Muscle layer of colon (tissue), 2 donors: Measurements from ENCODE around the gene GRB2.
"Not testable (repeated sequence)": the region's sequence is repeated elsewhere in the genome, so short reads cannot be mapped to it uniquely, and the experiment has no call there.

Source experiments
- H3K27ac ChIP-seq: one replicate; pipeline ENCODE4 v1.7.0; 2013; ENCODE audit warnings: low read depth, mild to moderate bottlenecking, low read length, moderate library complexity
- H3K27me3 ChIP-seq, 2 donors: one replicate each; pipeline ENCODE4 v1.7.0; 2013; ENCODE audit warnings: low read length in 2 of 2, mild to moderate bottlenecking in 2 of 2; ENCODE audit not compliant: insufficient read depth in 2 of 2, control insufficient read depth in 1 of 2
- H3K36me3 ChIP-seq: one replicate; pipeline ENCODE4 v1.7.0; 2013; ENCODE audit warnings: mild to moderate bottlenecking, low read length; ENCODE audit not compliant: insufficient read depth
- H3K4me1 ChIP-seq: one replicate; pipeline ENCODE4 v1.7.0; 2013; ENCODE audit warnings: mild to moderate bottlenecking, low read length; ENCODE audit not compliant: insufficient read depth
- H3K4me3 ChIP-seq, 2 donors: one replicate each; pipeline ENCODE4 v1.7.0; 2013; ENCODE audit warnings: low read length in 2 of 2, low read depth in 1 of 2, mild to moderate bottlenecking in 1 of 2, moderate library complexity in 1 of 2
- H3K9ac ChIP-seq: one replicate; pipeline ENCODE4 v1.7.0; 2013; ENCODE audit warnings: low read length
- H3K9me3 ChIP-seq: one replicate; pipeline ENCODE4 v1.7.0; 2013; ENCODE audit warnings: mild to moderate bottlenecking, low read length
- donor health status: abdominal sarcoma.
- donor health status: Adenocarcinoma of cecum.

The GRB2 gene

DNA sequence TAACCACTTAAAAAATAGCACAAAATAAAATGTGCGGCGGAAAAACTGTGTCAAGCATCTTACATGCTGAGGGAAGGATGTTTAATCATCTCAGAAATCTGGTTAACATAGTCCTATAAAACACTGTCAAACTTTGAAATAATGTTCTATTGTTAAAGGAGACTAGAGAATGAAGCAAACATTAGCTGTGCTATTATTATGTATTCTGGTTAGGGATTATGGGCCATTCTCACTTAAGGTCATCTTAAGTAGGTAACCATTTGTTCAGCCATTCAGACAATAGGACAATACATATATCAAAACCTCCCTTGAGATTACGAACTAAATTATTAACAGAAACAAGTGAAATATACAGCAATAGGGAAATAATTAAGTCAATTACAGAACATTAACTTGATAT is 24.7 kb downstream of the GRB2 start:
- Histone ChIP-seq H3K27ac (no peak overlapping the region), H3K9ac (no peak overlapping the region), H3K9me3 (no peaks in the 10 kb centered on the region), H3K36me3 (no peaks in the 10 kb centered on the region), H3K27me3 (no peaks in the 10 kb centered on the region), H3K4me1 (peaks cover 19% of the 10 kb centered on the region), H3K4me3 (no peak overlapping the region)

DNA sequence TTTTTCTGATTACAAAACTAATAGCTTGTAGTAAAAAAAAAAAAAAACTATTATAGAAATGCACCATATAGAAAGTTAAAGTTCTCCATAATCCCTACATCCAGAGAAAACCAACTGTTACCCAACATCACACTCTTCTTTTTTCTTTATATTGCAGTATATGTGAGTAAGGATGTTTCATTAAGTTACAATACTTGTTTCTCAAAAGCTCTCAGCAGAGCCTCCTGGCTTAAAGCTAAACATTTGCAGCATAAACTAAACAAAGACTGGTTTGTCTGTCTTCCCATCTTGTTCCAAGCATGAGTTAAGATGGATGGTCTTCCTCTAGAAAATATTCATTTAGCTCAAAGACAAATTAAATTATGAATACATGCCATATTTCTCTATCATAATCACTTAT is 25.2 kb downstream of the GRB2 start:
- Histone ChIP-seq H3K27ac (no peak overlapping the region), H3K27me3 (no peaks in the 10 kb centered on the region), H3K36me3 (peaks cover 3% of the 10 kb centered on the region), H3K4me3 (no peak overlapping the region), H3K9ac (no peak overlapping the region), H3K4me1 (peaks cover 19% of the 10 kb centered on the region), H3K9me3 (no peaks in the 10 kb centered on the region)

DNA sequence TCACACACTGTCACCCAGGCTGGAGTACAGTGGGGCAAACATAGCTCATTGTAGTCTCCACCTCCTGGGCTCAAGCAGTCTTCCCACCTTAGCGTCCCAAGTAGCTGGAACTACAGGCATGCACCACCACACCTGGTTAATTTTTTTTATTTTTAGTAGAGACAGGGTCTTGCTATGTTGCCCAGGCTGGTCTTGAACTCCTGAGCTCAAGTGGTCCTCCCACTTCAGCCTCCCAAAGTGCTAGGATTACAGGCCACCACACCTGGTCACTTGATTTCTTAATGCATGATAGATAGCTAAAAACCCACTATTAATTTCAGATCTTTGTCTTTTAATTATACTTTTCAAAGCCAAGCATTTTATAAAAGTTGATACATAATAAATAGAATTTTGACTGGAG is 26.1 kb downstream of the GRB2 start:
- not testable (repeated sequence) for H3K36me3 ChIP-seq, H3K27me3 ChIP-seq, H3K9ac ChIP-seq, H3K9me3 ChIP-seq, H3K27ac ChIP-seq, H3K4me3 ChIP-seq
- H3K4me1 ChIP-seq: peaks cover 19% of the 10 kb centered on the region

DNA sequence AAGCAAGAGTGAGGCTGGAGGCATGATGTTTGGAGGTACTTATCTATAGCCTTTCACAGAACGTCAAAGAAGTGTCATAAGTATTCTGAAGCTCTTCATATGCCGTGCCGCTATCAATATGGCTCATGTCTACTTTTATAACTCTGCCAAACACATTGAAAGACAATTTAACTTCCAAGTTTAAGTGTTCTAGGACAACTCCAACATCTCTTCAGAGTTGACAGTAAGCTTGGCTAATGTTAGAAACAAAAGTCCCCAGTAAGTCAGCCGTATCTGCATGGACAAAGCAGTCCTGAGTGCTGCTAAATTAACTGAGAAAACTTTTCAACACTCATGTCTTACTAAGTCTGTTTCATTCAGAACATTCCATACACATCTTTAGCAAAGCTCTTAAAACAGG is 32.2 kb downstream of the GRB2 start:
- Histone ChIP-seq H3K9ac (no peak overlapping the region), H3K4me1 (peaks cover 33% of the 10 kb centered on the region), H3K27me3 (no peaks in the 10 kb centered on the region), H3K9me3 (no peaks in the 10 kb centered on the region), H3K27ac (no peak overlapping the region), H3K36me3 (peaks cover 8% of the 10 kb centered on the region), H3K4me3 (no peak overlapping the region)

DNA sequence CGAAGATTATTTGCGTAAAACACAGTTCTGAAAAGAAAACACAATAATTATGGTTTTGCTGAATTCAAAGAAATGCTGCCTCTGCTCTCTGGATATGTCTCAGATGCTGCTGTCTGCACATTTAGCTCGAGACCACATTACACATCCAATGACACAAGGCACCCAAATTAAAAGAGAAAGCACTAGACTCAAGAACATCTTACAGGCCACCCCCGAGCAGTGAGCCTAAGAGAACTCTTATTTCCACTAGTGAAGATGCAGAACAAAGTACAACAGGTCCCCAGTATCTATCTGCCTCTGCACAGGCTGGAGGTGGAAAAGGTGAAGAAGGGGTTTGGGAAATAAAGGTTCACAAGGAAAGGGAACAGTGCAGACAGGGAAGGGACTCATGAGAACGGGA is 33.5 kb downstream of the GRB2 start:
- no peak overlapping the region for H3K4me3 ChIP-seq
- H3K27ac ChIP-seq: no peak overlapping the region
- peaks cover 33% of the 10 kb centered on the region for H3K4me1 ChIP-seq
- peaks cover 8% of the 10 kb centered on the region for H3K36me3 ChIP-seq
- no peaks in the 10 kb centered on the region for H3K27me3 ChIP-seq
- no peaks in the 10 kb centered on the region for H3K9me3 ChIP-seq
- no peak overlapping the region for H3K9ac ChIP-seq

DNA sequence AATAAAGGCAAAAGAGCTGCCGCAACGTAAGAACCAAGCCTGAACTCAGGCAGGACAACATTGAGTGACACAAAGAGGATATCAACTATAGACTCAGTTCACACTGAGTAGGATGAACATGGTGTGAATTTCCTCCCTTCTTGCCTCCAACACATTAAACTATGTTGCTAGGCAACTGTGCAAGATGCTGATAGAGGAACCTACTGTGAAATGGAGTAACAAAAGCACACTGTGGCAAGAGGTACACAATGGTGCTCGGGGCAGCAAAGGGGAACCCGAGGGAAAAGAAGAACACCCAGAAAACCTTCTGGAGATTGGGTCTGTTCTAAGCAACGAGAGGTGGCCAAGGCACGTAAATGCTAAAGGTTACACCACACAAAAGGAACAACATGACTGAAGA is 34.1 kb downstream of the GRB2 start:
- no peak overlapping the region for H3K4me3 ChIP-seq
- no peak overlapping the region for H3K27ac ChIP-seq
- no peaks in the 10 kb centered on the region for H3K27me3 ChIP-seq
- peaks cover 8% of the 10 kb centered on the region for H3K36me3 ChIP-seq
- no peaks in the 10 kb centered on the region for H3K9me3 ChIP-seq
- H3K9ac ChIP-seq: no peak overlapping the region
- peaks cover 32% of the 10 kb centered on the region for H3K4me1 ChIP-seq

DNA sequence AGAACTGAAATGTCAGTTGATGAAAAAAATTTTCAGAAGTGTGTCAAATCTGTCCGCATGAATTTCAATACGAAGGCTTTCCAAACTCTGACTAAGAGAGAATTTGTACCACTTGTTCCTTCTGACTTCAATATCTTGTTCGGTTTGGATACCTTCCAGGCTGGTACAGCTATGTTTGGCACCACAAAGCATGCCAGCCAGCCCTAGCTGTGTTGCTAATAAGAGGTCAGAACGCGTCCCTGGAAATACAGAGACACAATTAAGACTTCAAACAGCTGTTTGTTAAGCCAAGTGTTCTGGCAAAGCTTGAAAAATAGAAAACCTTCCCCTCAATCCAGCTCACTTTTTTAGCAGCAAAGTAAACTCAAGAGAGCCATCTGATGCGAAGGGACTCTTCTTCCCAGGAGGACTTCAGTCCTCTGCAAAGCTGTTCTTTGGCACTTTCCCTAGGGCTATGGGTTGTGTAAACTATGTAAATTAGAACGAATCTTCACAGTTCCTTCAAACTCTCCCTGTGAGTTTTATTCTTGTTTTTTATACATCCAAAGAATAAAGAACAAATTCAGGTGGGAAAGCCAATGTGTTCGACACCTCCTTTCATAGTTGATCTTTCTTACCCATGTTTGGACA is 35.1 kb downstream of the GRB2 start:
- Histone ChIP-seq H3K9ac (no peak overlapping the region), H3K9me3 (no peaks in the 10 kb centered on the region), H3K27ac (peak overlapping the region; percentile 49), H3K4me1 (peaks cover 42% of the 10 kb centered on the region), H3K4me3 (no peak overlapping the region), H3K27me3 (no peaks in the 10 kb centered on the region), H3K36me3 (peaks cover 6% of the 10 kb centered on the region)

DNA sequence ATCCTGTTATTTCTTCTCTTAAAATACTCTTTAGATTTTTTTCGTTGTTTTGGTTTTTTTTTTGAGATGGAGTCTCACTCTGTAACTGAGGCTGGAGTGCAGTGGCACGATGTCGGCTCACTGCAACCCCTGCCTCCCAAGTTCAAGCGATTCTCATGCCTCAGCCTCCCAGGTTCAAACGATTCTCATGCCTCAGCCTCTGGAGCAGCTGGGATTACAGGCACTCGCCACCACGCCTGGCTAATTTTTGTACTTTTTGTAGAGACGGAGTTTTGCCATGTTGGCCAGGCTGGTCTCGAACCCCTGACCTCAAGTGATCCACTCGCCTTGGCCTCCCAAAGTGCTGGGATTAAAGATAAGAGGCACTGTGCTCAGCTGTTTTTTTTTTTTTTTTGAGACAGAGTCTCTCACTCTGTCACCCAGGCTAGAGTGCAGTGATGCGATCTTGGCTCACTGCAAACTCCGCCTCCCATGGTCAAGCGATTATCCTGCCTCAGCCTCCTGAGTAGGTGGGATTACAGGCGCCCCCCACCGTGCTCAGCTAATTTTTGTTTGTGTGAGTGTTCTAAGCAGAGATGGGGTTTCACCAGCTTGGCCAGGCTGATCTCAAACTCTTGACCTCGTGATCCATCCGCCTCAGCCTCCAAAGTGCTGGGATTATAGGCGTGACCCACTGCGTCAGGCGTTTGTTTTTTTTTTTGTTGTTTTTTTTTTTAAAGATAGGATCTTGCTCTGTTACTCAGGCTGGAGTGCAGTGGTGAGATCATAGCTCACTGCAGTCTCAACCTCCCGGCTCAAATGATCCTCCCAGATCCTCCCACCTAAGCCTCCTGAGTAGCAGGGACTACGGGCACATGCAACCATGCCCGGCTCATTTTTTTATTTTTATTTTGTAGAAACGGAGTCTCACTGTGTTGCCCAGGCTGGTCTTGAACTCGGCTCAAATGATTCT is 37.4 kb downstream of the GRB2 start:
- not testable (repeated sequence) for H3K27me3 ChIP-seq, H3K9me3 ChIP-seq, H3K4me3 ChIP-seq, H3K36me3 ChIP-seq, H3K27ac ChIP-seq, H3K9ac ChIP-seq
- peaks cover 48% of the 10 kb centered on the region for H3K4me1 ChIP-seq

DNA sequence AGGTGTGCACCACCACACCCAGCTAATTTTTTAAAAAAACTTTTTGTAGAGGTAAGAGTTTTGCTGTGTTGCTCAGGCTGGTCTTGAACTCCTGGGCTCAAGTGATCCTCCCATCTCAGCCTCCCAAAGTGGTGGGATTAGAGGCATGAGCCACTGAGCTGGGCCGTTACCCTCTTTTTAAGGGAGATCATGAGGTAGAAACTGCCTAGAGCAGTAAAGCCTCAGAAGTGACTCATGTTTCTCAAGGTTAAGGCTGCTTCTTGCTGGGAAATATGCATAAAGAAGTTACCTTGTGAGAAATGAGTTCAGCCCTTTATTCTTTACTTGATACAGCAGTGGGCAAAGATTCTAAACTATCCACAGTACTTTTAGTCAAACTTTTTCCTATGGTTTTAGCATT is 38.2 kb downstream of the GRB2 start:
- H3K27me3 ChIP-seq: no peaks in the 10 kb centered on the region

DNA sequence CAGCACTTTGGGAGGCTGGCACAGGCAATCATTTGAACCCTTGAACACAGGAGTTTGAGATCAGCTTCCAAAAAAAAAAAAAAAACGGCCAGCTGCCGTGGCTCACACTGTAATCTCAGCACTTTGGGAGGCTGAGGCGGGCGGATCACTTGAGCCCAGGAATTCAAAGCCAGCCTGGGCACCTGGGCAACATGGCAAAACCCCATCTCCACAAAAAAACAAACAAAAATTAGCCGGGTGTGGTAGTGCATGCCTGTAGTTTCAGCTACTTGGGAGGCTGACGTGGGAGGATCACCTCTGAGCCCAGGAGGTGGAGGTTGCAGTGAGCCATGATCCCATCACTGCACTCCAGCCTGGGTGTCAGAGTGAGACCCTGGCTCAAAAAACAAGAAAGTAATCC is 39.0 kb downstream of the GRB2 start:
- Histone ChIP-seq H3K36me3 (no peaks in the 10 kb centered on the region), H3K4me1 (peaks cover 42% of the 10 kb centered on the region), H3K27ac (no peak overlapping the region), H3K4me3 (no peak overlapping the region), H3K9me3 (no peaks in the 10 kb centered on the region), H3K9ac (no peak overlapping the region), H3K27me3 (no peaks in the 10 kb centered on the region)

More for the DNA sequence above, 38.2 kb downstream of the GRB2 start:
- no peaks in the 10 kb centered on the region for H3K36me3 ChIP-seq
- H3K9ac ChIP-seq: no peak overlapping the region
- H3K9me3 ChIP-seq: no peaks in the 10 kb centered on the region
- peaks cover 45% of the 10 kb centered on the region for H3K4me1 ChIP-seq
- H3K4me3 ChIP-seq: no peak overlapping the region
- no peak overlapping the region for H3K27ac ChIP-seq

DNA sequence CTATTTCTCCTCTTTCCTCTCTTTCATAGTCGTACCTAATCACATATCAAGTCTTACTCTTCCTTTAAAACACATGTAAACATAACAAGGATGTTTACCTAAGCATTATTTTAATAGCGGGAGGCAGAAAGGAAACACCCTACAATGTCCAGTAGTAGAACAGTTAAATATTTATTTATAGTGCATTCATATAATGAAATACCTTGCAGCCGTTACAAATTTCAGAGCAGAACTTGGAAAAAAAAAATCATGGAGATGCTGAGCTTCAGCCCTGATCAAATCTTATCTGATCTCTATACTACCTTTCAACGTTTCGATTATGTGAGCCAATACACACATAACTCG is 39.6 kb downstream of the GRB2 start:
- peaks cover 37% of the 10 kb centered on the region for H3K4me1 ChIP-seq
- H3K27me3 ChIP-seq: no peaks in the 10 kb centered on the region
- H3K36me3 ChIP-seq: no peaks in the 10 kb centered on the region
- H3K4me3 ChIP-seq: no peak overlapping the region
- H3K9me3 ChIP-seq: no peaks in the 10 kb centered on the region
- no peak overlapping the region for H3K9ac ChIP-seq
- no peak overlapping the region for H3K27ac ChIP-seq
